DMS114 treated with DMSO at 0.1 percent for 48 hours (cell line): Measurements from ENCODE around the gene STARD3.
"Not testable (repeated sequence)": the region's sequence is repeated elsewhere in the genome, so short reads cannot be mapped to it uniquely, and the experiment has no call there.

Source experiments
- DNase-seq: peaks from one replicate; lab custom pipeline; 2025; ENCODE audit not compliant: unreplicated experiment; lab: John Stamatoyannopoulos, UW

The STARD3 gene

DNA sequence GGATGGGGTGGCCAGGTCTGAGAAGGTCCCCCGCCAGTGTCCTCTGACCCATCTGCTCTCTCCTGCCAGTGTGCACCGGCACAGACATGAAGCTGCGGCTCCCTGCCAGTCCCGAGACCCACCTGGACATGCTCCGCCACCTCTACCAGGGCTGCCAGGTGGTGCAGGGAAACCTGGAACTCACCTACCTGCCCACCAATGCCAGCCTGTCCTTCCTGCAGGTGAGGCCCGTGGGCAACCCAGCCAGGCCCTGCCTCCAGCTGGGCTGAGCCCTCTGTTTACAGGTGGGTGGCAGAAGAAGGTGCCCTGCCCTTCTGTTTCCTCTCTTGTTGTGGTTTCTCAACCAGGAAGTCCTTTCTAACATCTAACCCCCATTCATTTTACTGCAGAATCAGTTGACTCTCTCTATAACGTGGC lies 70.0 kb downstream of the STARD3 start:
- no peak for DNase-seq

- no peak for DNase-seq
These were observed 72.5 kb downstream of the STARD3 start for GRCh38 chr17:39709319-39709997.

- no peak for DNase-seq
These were observed 73.3 kb downstream of the STARD3 start for GRCh38 chr17:39709998-39710964.

- DNase-seq, result not testable (repeated sequence)
These were observed 74.1 kb downstream of the STARD3 start for GRCh38 chr17:39711071-39711470.

GRCh38 chr17:39711851-39712250 lies 74.9 kb downstream of the STARD3 start:
- DNase-seq, result no peak
